Cerebellar nuclear complex (tissue), 1 donor: ENCODE results near the gene EGLN2.
"Not testable (repeated sequence)": the region's sequence is repeated elsewhere in the genome, so short reads cannot be mapped to it uniquely, and the experiment has no call there.

ENCODE experiments used
- DNase-seq, 2 experiments: peaks; one replicate each; lab custom pipeline; 2025; lab: John Stamatoyannopoulos, UW

The EGLN2 gene

DNA sequence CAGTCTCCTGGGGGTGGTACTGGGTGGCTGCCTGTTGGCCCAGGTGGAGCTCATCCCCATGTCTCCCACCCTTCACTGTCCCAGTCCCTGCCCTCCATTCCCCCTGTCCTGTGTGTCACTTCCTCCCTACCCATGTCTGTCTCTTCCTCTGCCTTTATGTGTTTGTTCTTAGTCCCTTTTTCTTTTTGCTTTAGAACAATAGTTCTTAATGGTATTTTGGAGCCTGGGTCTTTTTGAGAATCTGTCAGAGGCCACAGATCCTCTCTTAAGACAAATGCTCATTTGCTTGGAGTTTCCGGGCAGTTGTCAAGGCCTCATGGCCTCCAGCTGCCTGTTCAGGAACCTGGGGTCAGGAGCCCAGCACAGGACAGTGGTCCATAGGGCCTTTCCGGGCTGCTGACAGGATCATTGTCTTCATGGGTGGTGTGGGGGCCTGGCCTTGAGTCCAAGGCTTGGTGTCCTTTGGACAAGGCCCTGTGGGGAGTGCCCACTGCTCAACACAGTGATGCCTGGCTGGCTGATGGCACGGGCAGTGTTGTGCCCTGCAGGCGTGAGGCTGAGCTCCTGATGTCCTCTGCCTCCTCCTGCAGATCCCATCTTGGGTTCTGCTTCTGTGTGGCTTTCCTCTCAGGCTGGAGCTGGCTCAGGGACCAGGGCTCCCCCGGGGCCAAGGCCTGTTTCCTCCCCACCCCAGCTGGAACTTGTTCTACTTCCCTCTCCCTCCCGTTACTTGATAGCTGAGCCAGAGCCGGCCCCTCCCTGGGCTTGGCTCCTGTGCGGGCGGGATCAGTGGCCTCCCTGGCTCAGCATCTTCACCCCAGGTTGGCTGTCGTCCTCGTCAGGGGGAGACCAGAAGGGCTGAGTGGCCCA is 3.5 kb downstream of the EGLN2 start:
- peak in 1 of 2 experiments; percentile 8 for DNase-seq

DNA sequence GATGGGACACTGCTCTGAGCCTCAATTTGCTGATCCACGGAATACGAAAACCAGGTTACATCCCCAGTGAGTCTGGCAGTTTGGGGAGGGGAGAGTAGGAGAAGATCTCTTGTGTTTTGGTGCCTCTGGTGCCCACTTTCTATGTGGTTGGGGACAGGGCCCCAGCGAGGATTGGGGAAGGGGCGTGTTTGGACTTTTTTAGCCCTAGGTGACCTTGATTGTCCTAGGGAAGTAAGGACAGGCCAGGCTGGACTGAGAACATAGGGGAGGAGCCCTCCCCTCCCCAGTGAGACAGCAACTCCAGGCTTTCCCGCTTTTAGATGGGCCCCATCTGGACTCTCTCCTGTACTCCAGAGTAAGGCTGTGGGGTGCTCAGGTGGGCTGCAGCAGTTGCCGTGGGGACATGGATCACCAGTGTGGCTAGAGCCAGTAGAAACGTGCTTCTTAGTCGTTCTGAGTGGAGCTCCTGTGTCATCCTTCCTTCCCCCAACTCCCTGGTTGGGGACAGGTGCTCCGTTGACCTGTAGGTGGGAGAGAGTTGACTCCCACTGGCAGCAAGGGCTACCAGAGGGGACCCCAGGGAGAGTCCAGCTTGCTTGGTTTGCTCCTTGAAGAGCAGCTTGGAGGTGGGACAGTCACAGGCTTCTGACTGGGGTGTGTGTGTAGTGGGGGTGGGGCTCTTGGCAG is 4.3 kb downstream of the EGLN2 start:
- no peak for DNase-seq

DNA sequence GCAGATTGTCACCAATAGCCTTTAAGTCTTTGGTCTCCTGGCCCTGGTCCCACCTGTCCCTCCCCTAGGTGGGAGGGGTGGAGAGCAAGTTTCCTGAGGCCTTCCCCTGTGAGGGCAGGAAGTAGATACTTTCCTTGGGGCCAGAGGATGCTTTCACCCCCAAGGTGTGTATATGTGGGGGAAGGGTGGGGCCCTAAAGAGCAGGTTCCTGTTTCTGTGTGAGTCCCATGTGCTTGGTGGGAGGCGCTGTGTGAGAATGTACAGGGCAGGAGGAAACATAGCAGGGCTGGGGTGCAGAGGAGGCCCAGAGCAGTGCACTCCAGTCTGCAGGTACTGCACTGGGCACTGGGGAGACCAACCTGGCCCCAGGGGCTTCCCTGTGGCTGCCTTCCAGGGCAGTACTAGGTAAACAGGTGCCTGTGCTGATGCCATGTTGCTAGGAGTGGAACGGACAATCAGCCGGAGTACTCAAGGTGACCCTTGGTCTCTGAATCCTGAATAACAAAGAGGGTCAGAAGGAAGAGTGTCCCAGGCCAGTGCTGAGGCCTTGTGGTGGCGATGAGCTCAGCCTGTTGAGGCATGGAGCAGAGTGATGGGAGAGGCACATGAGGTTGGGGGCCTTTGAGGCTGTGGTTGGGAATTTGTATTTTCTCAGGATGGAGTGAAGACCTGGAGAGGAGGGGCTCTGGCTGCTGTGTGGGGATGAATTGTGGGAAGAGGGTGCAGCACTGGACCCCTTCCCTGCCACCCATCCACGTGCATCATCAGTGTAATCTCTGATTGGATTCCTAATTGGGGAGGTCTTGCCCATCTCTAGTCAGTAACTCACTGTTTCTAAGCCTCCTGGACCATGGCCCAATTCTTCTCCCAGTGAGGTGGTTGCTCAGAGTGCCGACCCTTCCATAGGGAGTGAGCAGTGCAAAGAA is 5.1 kb downstream of the EGLN2 start:
- no peak for DNase-seq

- no peak for DNase-seq
Measured at GRCh38 chr19:40804783-40805242, 5.8 kb downstream of the EGLN2 start.

DNA sequence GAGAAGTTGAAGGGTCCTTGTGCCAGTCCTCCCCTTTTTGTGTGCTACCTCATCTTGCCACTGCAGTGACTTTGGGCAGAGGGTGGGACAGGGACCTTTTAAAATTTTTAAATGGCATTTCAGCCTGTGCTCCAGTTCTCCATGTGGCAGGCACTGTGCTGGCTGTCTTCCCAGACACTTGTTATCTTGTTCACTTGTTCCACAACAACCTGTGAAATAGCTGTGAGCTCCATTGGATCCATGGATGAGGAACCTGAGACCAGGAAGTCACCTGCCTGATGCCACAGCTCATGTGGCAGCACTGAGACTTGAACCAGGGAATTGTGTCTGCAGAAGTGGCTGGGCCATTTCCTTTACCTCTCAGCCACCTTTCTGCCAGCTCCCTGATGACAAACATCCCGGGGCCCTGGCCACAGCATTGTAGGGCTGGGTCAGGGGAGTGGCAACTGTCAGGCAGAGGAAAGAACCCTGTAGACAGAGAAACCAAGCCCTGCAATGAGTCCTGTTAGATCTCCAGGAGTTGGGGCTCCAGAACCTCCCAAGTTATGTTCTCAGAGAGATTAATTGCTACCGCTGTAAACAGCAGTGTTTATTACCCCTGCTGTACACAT is 6.4 kb downstream of the EGLN2 start:
- no peak for DNase-seq

DNA sequence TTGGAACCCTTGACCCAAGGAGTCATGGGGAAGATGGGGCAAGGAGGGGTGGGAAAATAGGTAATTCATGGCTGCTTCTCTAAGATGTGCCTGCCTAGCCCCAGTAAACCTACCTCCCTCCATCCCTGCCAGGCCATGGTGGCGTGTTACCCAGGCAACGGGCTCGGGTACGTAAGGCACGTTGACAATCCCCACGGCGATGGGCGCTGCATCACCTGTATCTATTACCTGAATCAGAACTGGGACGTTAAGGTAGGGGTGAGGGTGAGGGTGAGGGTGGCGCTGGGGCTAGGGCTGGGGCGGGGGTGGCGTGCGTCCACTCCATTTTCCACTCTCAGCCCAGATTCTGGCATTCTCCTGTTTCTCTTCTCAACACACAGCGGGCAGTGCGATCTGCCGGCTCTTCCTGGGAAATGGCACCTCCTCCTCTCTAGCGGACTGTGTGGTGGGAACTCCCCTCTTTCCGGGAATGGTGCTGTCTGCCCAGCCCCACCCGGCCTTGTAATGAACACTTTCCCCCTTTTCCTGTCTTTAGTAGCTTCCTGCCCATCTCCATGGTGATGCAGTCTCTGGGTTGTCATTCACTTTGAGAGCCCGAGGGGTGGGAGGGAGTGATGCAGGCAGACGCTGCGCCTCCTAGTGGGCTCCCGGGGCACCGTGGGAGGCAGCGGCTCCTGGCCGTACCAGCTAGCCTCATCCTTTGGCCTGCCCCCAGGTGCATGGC is 7.6 kb downstream of the EGLN2 start:
- DNase-seq: peak; percentile 87 to 90

DNA sequence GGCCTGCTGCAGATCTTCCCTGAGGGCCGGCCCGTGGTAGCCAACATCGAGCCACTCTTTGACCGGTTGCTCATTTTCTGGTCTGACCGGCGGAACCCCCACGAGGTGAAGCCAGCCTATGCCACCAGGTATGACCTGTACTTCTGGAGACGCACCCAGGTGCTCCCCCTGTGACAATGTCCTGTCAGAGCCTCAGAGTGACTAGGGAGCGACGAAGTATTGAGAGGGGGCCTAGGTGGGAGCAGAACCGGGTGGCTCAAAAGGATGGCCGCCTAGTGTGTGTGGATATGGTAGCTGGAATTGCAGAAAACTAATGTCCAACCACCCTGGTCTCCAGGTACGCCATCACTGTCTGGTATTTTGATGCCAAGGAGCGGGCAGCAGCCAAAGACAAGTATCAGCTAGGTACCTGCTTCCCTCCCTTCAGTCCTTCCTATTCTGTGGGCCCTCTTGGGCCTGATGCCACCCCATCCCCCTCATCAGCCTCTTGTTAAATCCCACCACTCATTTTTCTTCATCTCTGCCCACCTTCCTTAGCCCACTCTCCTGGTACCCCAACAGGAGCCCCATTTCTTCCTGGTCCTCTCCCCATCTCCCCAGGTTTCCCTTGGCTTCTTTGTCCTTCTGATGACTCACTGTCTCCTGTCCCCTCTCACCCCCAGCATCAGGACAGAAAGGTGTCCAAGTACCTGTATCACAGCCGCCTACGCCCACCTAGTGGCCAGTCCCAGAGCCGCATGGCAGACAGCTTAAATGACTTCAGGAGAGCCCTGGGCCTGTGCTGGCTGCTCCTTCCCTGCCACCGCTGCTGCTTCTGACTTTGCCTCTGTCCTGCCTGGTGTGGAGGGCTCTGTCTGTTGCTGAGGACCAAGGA is 8.4 kb downstream of the EGLN2 start:
- no peak for DNase-seq

DNA sequence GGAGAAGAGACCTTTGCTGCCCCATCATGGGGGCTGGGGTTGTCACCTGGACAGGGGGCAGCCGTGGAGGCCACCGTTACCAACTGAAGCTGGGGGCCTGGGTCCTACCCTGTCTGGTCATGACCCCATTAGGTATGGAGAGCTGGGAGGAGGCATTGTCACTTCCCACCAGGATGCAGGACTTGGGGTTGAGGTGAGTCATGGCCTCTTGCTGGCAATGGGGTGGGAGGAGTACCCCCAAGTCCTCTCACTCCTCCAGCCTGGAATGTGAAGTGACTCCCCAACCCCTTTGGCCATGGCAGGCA is 9.0 kb downstream of the EGLN2 start:
- DNase-seq: no peak

DNA sequence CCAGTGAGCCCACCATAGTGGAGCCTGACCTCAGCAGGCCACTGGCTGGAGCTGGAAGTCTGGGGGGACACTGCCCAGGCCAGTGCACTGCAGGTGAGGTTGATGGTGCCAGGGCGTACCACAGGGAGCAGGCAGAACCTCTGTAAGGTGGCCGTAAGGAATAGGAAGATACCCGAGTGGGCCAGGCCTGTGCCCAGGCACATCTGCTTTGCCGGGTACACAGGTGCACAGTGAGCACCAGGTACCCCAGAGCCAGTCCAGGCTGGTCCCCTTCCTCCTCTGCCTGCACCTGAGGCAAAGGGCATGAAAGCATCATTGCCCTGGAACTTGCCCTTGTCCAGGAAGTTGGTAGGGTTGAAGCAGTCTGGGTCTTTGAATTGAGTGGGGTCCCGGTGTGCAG is 9.5 kb downstream of the EGLN2 start:
- DNase-seq: no peak

- DNase-seq: no peak
Measured at GRCh38 chr19:40809358-40810086, 10.5 kb downstream of the EGLN2 start.

- DNase-seq: no peak
Measured at GRCh38 chr19:40810160-40810559, 11.2 kb downstream of the EGLN2 start.

- DNase-seq: peak in 1 of 2 experiments; percentile 25
Measured at GRCh38 chr19:40810649-40811408, 11.8 kb downstream of the EGLN2 start.

DNA sequence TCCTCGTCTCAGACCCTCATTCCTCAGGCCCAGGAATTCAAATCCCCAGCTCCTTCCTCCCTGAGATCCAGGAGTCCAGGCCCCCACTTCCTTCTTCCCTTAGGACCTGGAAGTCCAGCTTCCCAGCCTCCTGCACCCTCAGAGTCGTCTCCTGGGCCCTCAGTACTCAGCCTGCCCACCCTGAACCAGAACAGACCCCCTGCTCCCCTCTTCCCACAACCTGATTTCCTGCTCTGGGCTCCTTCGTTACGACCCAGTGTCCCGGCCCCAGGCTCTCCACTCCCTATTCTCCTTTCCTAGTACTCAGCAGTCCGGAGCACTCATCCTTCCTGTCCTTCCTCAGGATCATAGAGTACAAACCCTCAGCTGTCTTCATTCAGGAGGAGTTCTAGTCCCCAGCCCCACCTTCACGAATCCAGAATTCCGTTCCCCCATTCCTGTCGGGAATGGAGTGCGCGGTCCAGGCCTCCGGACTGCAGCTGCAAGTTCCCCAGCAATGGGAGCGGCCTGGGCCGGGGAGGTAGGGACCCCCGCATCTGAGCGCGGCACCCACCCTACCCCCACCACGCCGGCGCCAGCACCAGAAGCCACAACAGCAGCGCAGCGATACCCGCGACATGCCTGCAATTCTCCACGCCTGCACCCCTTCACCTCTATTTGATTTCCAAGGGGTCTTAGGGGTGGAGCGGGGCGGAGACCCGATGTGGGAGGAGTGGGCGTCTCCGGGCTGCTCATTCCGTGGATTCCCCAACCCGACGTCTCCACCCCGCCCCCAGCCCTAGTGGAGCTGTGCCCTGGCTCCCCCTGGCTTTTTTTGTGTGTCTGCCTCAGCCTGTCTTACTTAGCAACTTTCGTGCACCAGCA is 12.7 kb downstream of the EGLN2 start:
- DNase-seq: no peak

- not testable (repeated sequence) for DNase-seq
Measured at GRCh38 chr19:40812571-40812970, 13.6 kb downstream of the EGLN2 start.

- DNase-seq: no peak
Measured at GRCh38 chr19:40813182-40813581, 14.2 kb downstream of the EGLN2 start.

DNA sequence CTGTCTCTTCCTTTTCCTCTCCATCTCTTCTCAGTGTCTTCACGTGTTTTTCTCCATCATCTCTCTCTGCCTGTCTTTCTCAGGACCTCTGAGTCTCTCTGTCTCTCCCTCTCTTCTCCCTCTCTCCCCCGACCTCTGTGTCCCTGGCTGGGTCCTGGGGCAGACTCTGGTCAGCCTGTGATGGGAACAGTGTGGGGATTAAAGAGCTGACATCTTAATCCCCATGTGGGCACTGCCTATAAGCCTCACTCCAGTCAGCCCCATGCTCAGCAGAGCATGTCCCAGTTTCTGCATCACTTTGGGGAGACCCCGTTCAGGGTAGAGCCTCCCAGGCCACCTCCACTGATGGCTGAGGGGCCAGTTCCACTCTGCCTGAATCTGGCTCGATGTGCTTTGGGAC is 16.2 kb downstream of the EGLN2 start:
- no peak for DNase-seq

GRCh38 chr19:40818480-40819399 is 19.7 kb downstream of the EGLN2 start:
- DNase-seq: peak in 1 of 2 experiments; percentile 9
